Dermis microvascular lymphatic vessel endothelial cell (primary cell): ENCODE results near the gene MPP2. TPM values are rescaled to one million over a fixed set of nuclear protein-coding genes. Genes with fewer than 3 reads are reported as not detected.
"Not testable (repeated sequence)": the region's sequence is repeated elsewhere in the genome, so short reads cannot be mapped to it uniquely, and the experiment has no call there.

Experiments used
- DNase-seq, 2 donors: peaks; one replicate each; pipeline versions ENCODE4 v3.0.0 to v3.0.0-alpha.2; 2010; ENCODE audit warnings: low read depth in 2 of 2
- total RNA-seq: library from RNA; depleted of rRNA; stranded (reverse); fragments of >200 nt; gene quantifications from 2 replicates; pipeline ENCODE4 v1.2.1, GENCODE V29; 2014

MPP2 gene
- total RNA-seq, 1 donor from 2014 or later, result 0.13 TPM

GRCh38 chr17:43905400-43905984 is 1.8 kb downstream of the MPP2 start:
- no peak for DNase-seq

GRCh38 chr17:43901861-43902589 is 5.3 kb downstream of the MPP2 start:
- DNase-seq, result no peak

- no peak for DNase-seq
These were observed 6.2 kb downstream of the MPP2 start for GRCh38 chr17:43900858-43901754.

GRCh38 chr17:43900183-43900857 is 7.0 kb downstream of the MPP2 start:
- DNase-seq, result peak; percentile 58 to 84

GRCh38 chr17:43898446-43898845 is 8.9 kb downstream of the MPP2 start:
- DNase-seq, result no peak

GRCh38 chr17:43897831-43898230 is 9.5 kb downstream of the MPP2 start:
- no peak for DNase-seq

- DNase-seq, result not testable (repeated sequence)
These were observed 12.8 kb downstream of the MPP2 start for GRCh38 chr17:43894494-43894893.

GRCh38 chr17:43892647-43892952 is 14.7 kb downstream of the MPP2 start:
- DNase-seq, result no peak

- no peak for DNase-seq
These were observed 15.3 kb downstream of the MPP2 start for GRCh38 chr17:43891851-43892646.

- no peak for DNase-seq
These were observed 17.1 kb downstream of the MPP2 start for GRCh38 chr17:43890240-43890639.

GRCh38 chr17:43888548-43888947 is 18.8 kb downstream of the MPP2 start:
- DNase-seq, result no peak

GRCh38 chr17:43882761-43883415 is 24.4 kb downstream of the MPP2 start:
- DNase-seq, result no peak

GRCh38 chr17:43881758-43882505 is 25.4 kb downstream of the MPP2 start:
- no peak for DNase-seq

GRCh38 chr17:43881181-43881580 is 26.2 kb downstream of the MPP2 start:
- DNase-seq, result no peak

GRCh38 chr17:43880420-43880991 is 26.8 kb downstream of the MPP2 start:
- peak; percentile 14 to 39 for DNase-seq

GRCh38 chr17:43879723-43880419 is 27.5 kb downstream of the MPP2 start:
- DNase-seq, result no peak

- peak in 1 of 2 donors; percentile 57 for DNase-seq
These were observed 28.8 kb downstream of the MPP2 start for GRCh38 chr17:43878260-43879175.
